ENCODE measurements around the gene ANKRD40CL.

ANKRD40CL gene

GRCh38 chr17:50719144-50719923 lies 48.0 kb downstream of the ANKRD40CL start, which contains the start of gene LUC7L3:
TSS of gene LUC7L3 (plus strand) at chr17:50719603. CDS start at chr17:50719733, 130 bp downstream.
- peaks cover 19% of the 10 kb centered on the region for H3K4me1 ChIP-seq (ENCODE audit: low read length)
- H3K4me3 ChIP-seq (ENCODE audit: low read length), result peak within 1 kb of the TSS; percentile 89
- H3K9ac ChIP-seq (ENCODE audit: low read length), result peak within 1 kb of the TSS; percentile 91
- H3K79me2 ChIP-seq (ENCODE audit: low read length), result peaks cover 53% of the 10 kb centered on the region
- H3K9me3 ChIP-seq (ENCODE audit: insufficient read depth, low read length), result no peaks in the 10 kb centered on the region
- H2AFZ ChIP-seq (ENCODE audit: low read depth, low read length), result peak within 1 kb of the TSS; percentile 65
- H3K27ac ChIP-seq (ENCODE audit: low read length), result peak within 1 kb of the TSS; percentile 86
- peaks cover 16% of the 10 kb centered on the region for H3K36me3 ChIP-seq (replicated peaks; ENCODE audit: low read depth, low read length)
- TF ChIP-seq, protein P1, sequence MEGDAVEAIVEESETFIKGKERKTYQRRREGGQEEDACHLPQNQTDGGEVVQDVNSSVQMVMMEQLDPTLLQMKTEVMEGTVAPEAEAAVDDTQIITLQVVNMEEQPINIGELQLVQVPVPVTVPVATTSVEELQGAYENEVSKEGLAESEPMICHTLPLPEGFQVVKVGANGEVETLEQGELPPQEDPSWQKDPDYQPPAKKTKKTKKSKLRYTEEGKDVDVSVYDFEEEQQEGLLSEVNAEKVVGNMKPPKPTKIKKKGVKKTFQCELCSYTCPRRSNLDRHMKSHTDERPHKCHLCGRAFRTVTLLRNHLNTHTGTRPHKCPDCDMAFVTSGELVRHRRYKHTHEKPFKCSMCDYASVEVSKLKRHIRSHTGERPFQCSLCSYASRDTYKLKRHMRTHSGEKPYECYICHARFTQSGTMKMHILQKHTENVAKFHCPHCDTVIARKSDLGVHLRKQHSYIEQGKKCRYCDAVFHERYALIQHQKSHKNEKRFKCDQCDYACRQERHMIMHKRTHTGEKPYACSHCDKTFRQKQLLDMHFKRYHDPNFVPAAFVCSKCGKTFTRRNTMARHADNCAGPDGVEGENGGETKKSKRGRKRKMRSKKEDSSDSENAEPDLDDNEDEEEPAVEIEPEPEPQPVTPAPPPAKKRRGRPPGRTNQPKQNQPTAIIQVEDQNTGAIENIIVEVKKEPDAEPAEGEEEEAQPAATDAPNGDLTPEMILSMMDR (IDR thresholded peaks at IDR 0.05; ENCODE audit: low read depth, low read length), result no peak
- TF ChIP-seq EZH2phosphoT487 (IDR thresholded peaks at IDR 0.05; ENCODE audit: low read depth), result no peak
- H3K4me2 ChIP-seq (ENCODE audit: low read length), result peak within 1 kb of the TSS; percentile 82
- H4K20me1 ChIP-seq (ENCODE audit: insufficient read depth, low read length), result peaks cover 45% of the 10 kb centered on the region
- H3K27me3 ChIP-seq (ENCODE audit: low read depth, low read length), result no peaks in the 10 kb centered on the region

DNA sequence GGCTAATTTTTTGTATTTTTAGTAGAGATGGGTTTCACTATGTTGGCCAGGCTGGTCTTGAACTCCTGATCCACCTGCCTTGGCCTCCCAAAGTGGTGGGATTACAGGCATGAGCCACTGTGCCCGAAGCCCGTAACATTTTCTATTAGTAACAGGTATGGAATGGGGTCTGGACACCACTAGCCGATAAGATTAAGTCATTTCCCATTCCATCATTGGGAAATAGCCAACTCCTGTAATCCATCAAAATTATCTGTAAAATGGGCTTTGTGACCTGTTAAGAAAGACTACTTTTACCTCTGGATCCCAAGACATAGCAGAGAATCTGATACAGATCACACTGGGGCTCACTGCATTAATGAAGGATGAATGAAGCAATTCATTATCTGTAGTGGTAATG lies 51.8 kb downstream of the ANKRD40CL start:
- Histone ChIP-seq H3K9ac (ENCODE audit: low read length) (no peak overlapping the region), H3K4me1 (ENCODE audit: low read length) (no peaks in the 10 kb centered on the region), H3K27me3 (ENCODE audit: low read depth, low read length) (no peaks in the 10 kb centered on the region), H2AFZ (ENCODE audit: low read depth, low read length) (no peak overlapping the region), H3K27ac (ENCODE audit: low read length) (no peak overlapping the region), H3K4me2 (ENCODE audit: low read length) (no peak overlapping the region), H3K4me3 (ENCODE audit: low read length) (no peak overlapping the region), H4K20me1 (ENCODE audit: insufficient read depth, low read length) (peaks cover 7% of the 10 kb centered on the region), H3K36me3 (replicated peaks; ENCODE audit: low read depth, low read length) (no peaks in the 10 kb centered on the region), H3K9me3 (ENCODE audit: insufficient read depth, low read length) (no peaks in the 10 kb centered on the region), H3K79me2 (ENCODE audit: low read length) (peaks cover 14% of the 10 kb centered on the region)
- TF ChIP-seq EZH2phosphoT487 (IDR thresholded peaks at IDR 0.05; ENCODE audit: low read depth), result no peak
- TF ChIP-seq, protein P1 (IDR thresholded peaks at IDR 0.05; ENCODE audit: low read depth, low read length), result no peak

DNA sequence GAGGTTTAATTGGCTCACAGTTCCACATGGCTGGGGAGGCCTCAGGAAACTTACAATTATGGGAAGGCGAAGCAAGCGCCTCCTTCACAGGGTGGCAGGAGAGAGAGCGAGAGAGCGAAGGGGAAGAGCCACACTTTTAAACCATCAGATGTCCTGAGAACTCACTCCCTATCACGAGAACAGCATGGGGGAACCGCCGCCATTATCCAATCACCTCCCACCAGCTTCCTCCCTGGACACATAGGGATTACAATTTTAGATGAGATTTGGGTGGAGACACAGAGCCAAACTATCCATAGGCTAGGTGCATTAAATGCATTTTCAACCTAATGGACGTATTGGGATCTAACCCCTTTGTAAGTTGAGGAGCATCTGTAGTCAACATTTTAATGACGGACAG lies 54.7 kb downstream of the ANKRD40CL start:
- H3K9ac ChIP-seq (ENCODE audit: low read length), result no peak overlapping the region
- H2AFZ ChIP-seq (ENCODE audit: low read depth, low read length), result no peak overlapping the region
- H3K4me1 ChIP-seq (ENCODE audit: low read length), result peaks cover 16% of the 10 kb centered on the region
- no peaks in the 10 kb centered on the region for H4K20me1 ChIP-seq (ENCODE audit: insufficient read depth, low read length)
- H3K9me3 ChIP-seq (ENCODE audit: insufficient read depth, low read length), result no peaks in the 10 kb centered on the region
- no peak overlapping the region for H3K4me2 ChIP-seq (ENCODE audit: low read length)
- H3K27ac ChIP-seq (ENCODE audit: low read length), result no peak overlapping the region
- H3K4me3 ChIP-seq (ENCODE audit: low read length), result no peak overlapping the region
- TF ChIP-seq EZH2phosphoT487 (IDR thresholded peaks at IDR 0.05; ENCODE audit: low read depth), result no peak
- TF ChIP-seq, protein P1 (IDR thresholded peaks at IDR 0.05; ENCODE audit: low read depth, low read length), result no peak
- no peaks in the 10 kb centered on the region for H3K36me3 ChIP-seq (replicated peaks; ENCODE audit: low read depth, low read length)
- H3K79me2 ChIP-seq (ENCODE audit: low read length), result peaks cover 16% of the 10 kb centered on the region
- H3K27me3 ChIP-seq (ENCODE audit: low read depth, low read length), result no peaks in the 10 kb centered on the region

All from OCI-LY3 (cell line).